HCT116 (cell line): ENCODE data around the gene KCNC2. TPM values are rescaled to one million over a fixed set of nuclear protein-coding genes. Genes with fewer than 3 reads are reported as not detected.
A peak's percentile ranks its signal among the peaks of the same experiment; 100 is the strongest.

ENCODE experiments used
- ATAC-seq: fragments of 200-7000 bp; cut with Tn5 transposase; 2 replicates; pipeline ENCODE4 v1.9.1; 2020; ENCODE audit warnings: mild to moderate bottlenecking, moderate library complexity
- BruUV-seq: library from RNA; stranded (reverse); fragments of 400-500 nt; replicated peaks from 2 replicates; lab custom pipeline; 2021; lab: Mats Ljungman, UMichigan
- CTCF ChIA-PET: fragments of 300-600 bp; sonication (Branson Sonifier 250); formaldehyde crosslinking; loops from one replicate; lab custom pipeline; 2021; ENCODE audit warnings: antibody characterized with exemption; lab: Charles Lee
- POLR2A ChIA-PET: fragments of 300-600, 350-600 bp; sonication (Branson Sonifier 250); formaldehyde crosslinking; loops from one replicate; lab custom pipeline; 2021; ENCODE audit warnings: antibody characterized with exemption; lab: Charles Lee
- RAD21 ChIA-PET, 2 experiments: fragments of 300-600 bp; sonication (Branson Sonifier 250); formaldehyde crosslinking; loops; one replicate each; lab custom pipeline; 2023; ENCODE audit warnings: low total read pairs in 2 of 2; ENCODE audit not compliant: uncharacterized antibody in 2 of 2, unreplicated experiment in 2 of 2, low non-redundant PET in 1 of 2; lab: Charles Lee
- DNase-seq: peaks from one replicate; pipeline ENCODE4 v3.0.0-alpha.2; 2010; ENCODE audit warnings: low read depth, low spot score
- H2AFZ ChIP-seq: fragments of 200-600 bp; shearing (Covaris generic), sonication (generic); 2 replicates; pipeline ENCODE4 v1.6.1; 2017; ENCODE audit warnings: low read depth, mixed run types, mixed read lengths, antibody characterized with exemption, low read length; ENCODE audit not compliant: poor library complexity, severe bottlenecking
- H3K27ac ChIP-seq: 2 replicates; pipeline ENCODE4 v1.5.1; 2012; ENCODE audit warnings: low read depth, low read length
- H3K27me3 ChIP-seq: fragments of 200-600 bp; sonication (generic); 2 replicates; pipeline ENCODE4 v1.6.1; 2016; ENCODE audit warnings: mixed run types, low read length, mixed read lengths; ENCODE audit not compliant: insufficient read depth
- H3K36me3 ChIP-seq, 2 experiments: fragments of 200-500 bp in 1 of 2; fragments of 200-600 bp in 1 of 2; sonication (Bioruptor generic) in 1 of 2; sonication (generic) in 1 of 2; 2 replicates each; pipeline versions ENCODE4 v1.5.1 to v1.6.1; 2014 to 2016; ENCODE audit warnings: low read length in 2 of 2, inconsistent platforms in 1 of 2, mixed read lengths in 1 of 2, mixed run types in 1 of 2; ENCODE audit not compliant: insufficient read depth in 2 of 2, control insufficient read depth in 1 of 2
- H3K4me1 ChIP-seq, 2 experiments: fragments of 200-600 bp in 1 of 2; sonication (generic) in 1 of 2; 2 replicates each; pipeline versions ENCODE4 v1.5.1 to v1.6.1; 2012 to 2017; ENCODE audit warnings: low read length in 2 of 2, inconsistent platforms in 1 of 2, mild to moderate bottlenecking in 1 of 2, mixed read lengths in 1 of 2, mixed run types in 1 of 2, moderate library complexity in 1 of 2; ENCODE audit not compliant: insufficient read depth in 2 of 2, control insufficient read depth in 1 of 2
- H3K4me2 ChIP-seq: fragments of 200-600 bp; sonication (generic); 2 replicates; pipeline ENCODE4 v1.6.1; 2017; ENCODE audit warnings: mixed run types, low read length, mixed read lengths
- H3K4me3 ChIP-seq, 2 experiments: fragments of 200-600 bp in 1 of 2; sonication (generic) in 1 of 2; replicated peaks in 1 of 2; 2 replicates each; pipeline ENCODE4 v1.5.1; 2011 to 2016; ENCODE audit warnings: low read length in 2 of 2, control low read depth in 1 of 2, low read depth in 1 of 2, mild to moderate bottlenecking in 1 of 2, mixed read lengths in 1 of 2, mixed run types in 1 of 2
- H3K79me2 ChIP-seq: fragments of 200-600 bp; sonication (generic); 2 replicates; pipeline ENCODE4 v1.6.1; 2017; ENCODE audit warnings: mild to moderate bottlenecking, mixed run types, low read length, moderate library complexity, mixed read lengths; ENCODE audit not compliant: insufficient read depth
- H3K9ac ChIP-seq: fragments of 200-600 bp; sonication (generic); 2 replicates; pipeline ENCODE4 v1.6.1; 2016; ENCODE audit warnings: low read length, mixed read lengths
- H3K9me2 ChIP-seq: fragments of 200-600 bp; sonication (generic), shearing (Covaris generic); 2 replicates; pipeline ENCODE4 v1.6.1; 2017; ENCODE audit warnings: mixed run types, mild to moderate bottlenecking, moderate library complexity; ENCODE audit not compliant: insufficient read depth
- H3K9me3 ChIP-seq, 2 experiments: fragments of 200-500 bp in 1 of 2; fragments of 200-600 bp in 1 of 2; sonication (Bioruptor generic) in 1 of 2; sonication (generic) in 1 of 2; 2 replicates each; pipeline ENCODE4 v1.6.1; 2014 to 2017; ENCODE audit warnings: low read length in 2 of 2, mixed read lengths in 2 of 2, inconsistent platforms in 1 of 2, low read depth in 1 of 2, mild to moderate bottlenecking in 1 of 2, mixed run types in 1 of 2, moderate library complexity in 1 of 2; ENCODE audit not compliant: control insufficient read depth in 1 of 2, insufficient read depth in 1 of 2
- H4K20me1 ChIP-seq: fragments of 200-600 bp; sonication (generic), shearing (Covaris generic); 2 replicates; pipeline ENCODE4 v1.6.1; 2017; ENCODE audit warnings: mixed run types, mild to moderate bottlenecking, moderate library complexity; ENCODE audit not compliant: insufficient read depth
- CEBPB ChIP-seq: IDR thresholded peaks from 2 replicates; pipeline ENCODE4 v1.6.1; 2012; ENCODE audit warnings: low read depth
- ELF1 ChIP-seq: IDR thresholded peaks from 2 replicates; pipeline ENCODE4 v1.6.1; 2012; ENCODE audit warnings: low read depth, borderline replicate concordance
- EZH2 ChIP-seq: fragments of 200-600 bp; sonication (generic); IDR thresholded peaks from 2 replicates; pipeline ENCODE4 v1.6.1; 2017; ENCODE audit warnings: antibody characterized with exemption, mixed run types
- JUND ChIP-seq: IDR thresholded peaks from 2 replicates; pipeline ENCODE4 v1.6.1; 2012
- MAX ChIP-seq: IDR thresholded peaks from 2 replicates; pipeline ENCODE4 v1.6.1; 2012
- POLR2A ChIP-seq: IDR thresholded peaks from 2 replicates; pipeline ENCODE4 v1.7.0; 2011; ENCODE audit warnings: borderline replicate concordance; ENCODE audit not compliant: insufficient read depth, insufficient read length; ENCODE audit errors: extremely low read depth
- POLR2AphosphoS5 ChIP-seq: IDR thresholded peaks from 2 replicates; pipeline ENCODE4 v1.6.1; 2011; ENCODE audit warnings: mild to moderate bottlenecking, low read depth, low read length, moderate library complexity
- RAD21 ChIP-seq: IDR thresholded peaks from 2 replicates; pipeline ENCODE4 v1.6.1; 2012; ENCODE audit warnings: low read depth, mild to moderate bottlenecking
- SIN3A ChIP-seq: IDR thresholded peaks from 2 replicates; pipeline ENCODE4 v1.6.1; 2012; ENCODE audit warnings: low read depth
- SP1 ChIP-seq: IDR thresholded peaks from 2 replicates; pipeline ENCODE4 v1.6.1; 2012; ENCODE audit warnings: low read depth
- SRF ChIP-seq: IDR thresholded peaks from 2 replicates; pipeline ENCODE4 v1.6.1; 2012; ENCODE audit warnings: low read depth
- TCF7L2 ChIP-seq: IDR thresholded peaks from 2 replicates; pipeline ENCODE4 v1.7.0; 2011; ENCODE audit warnings: borderline replicate concordance, inconsistent platforms; ENCODE audit not compliant: insufficient read depth, insufficient read length; ENCODE audit errors: extremely low read depth
- YY1 ChIP-seq: IDR thresholded peaks from 2 replicates; pipeline ENCODE4 v1.6.1; 2011; ENCODE audit warnings: low read length, low read depth, moderate library complexity, mild to moderate bottlenecking; ENCODE audit not compliant: insufficient replicate concordance; ENCODE audit errors: extremely low read depth
- ZBTB33 ChIP-seq: IDR thresholded peaks from 2 replicates; pipeline ENCODE4 v1.6.1; 2011; ENCODE audit warnings: mild to moderate bottlenecking, low read length, moderate library complexity; ENCODE audit not compliant: insufficient replicate concordance; ENCODE audit errors: extremely low read depth
- ZFX ChIP-seq: fragments of 450-650 bp; IDR thresholded peaks from 2 replicates; pipeline ENCODE4 v1.6.1; 2017
- intact Hi-C: fragments of 100-400 bp; cut with micrococcal nuclease; formaldehyde crosslinking; loops from 2 replicates; pipeline ENCODE4 v1.10.0; 2022
- total RNA-seq: library from RNA; stranded (reverse); gene quantifications from one replicate; pipeline ENCODE4 v1.2.1, GENCODE V29; 2021; ENCODE audit not compliant: unreplicated experiment

KCNC2 gene
- total RNA-seq, 1 experiment from 2014 or later, result not detected

GRCh38 chr12:75157385-75157784 is 52.3 kb downstream of the KCNC2 start:
- H4K20me1 ChIP-seq, result no peaks in the 10 kb centered on the region
- H3K27ac ChIP-seq, result no peak overlapping the region
- no peaks in the 10 kb centered on the region for H3K27me3 ChIP-seq
- H3K9ac ChIP-seq, result no peak overlapping the region
- H3K79me2 ChIP-seq, result no peaks in the 10 kb centered on the region
- RAD21 ChIA-PET, result no interaction called here
- POLR2A ChIA-PET, result no interaction called here
- H3K4me2 ChIP-seq, result no peak overlapping the region
- CTCF ChIA-PET, result no interaction called here
- H3K4me3 ChIP-seq, result no peak overlapping the region
- H2AFZ ChIP-seq, result no peak overlapping the region
- H3K36me3 ChIP-seq, result no peaks in the 10 kb centered on the region
- TF ChIP-seq POLR2AphosphoS5, result no peak
- TF ChIP-seq SP1, result no peak
- no peak for TF ChIP-seq EZH2
- no peak for TF ChIP-seq SIN3A
- TF ChIP-seq ELF1, result no peak
- no peak for TF ChIP-seq MAX
- TF ChIP-seq JUND, result no peak
- TF ChIP-seq SRF, result no peak
- no peak for TF ChIP-seq RAD21
- no peak for TF ChIP-seq CEBPB
- TF ChIP-seq POLR2A, result no peak
- no peak for TF ChIP-seq ZFX
- TF ChIP-seq TCF7L2, result no peak
- no peak for ATAC-seq
- BruUV-seq, result no TSS peak
- no peak for DNase-seq
- H3K4me1 ChIP-seq, result no peaks in the 10 kb centered on the region
- intact Hi-C loops, result no loop called here
- no peaks in the 10 kb centered on the region for H3K9me3 ChIP-seq
- no peaks in the 10 kb centered on the region for H3K9me2 ChIP-seq

GRCh38 chr12:75155962-75156361 is 53.7 kb downstream of the KCNC2 start:
- no TSS peak for BruUV-seq
- Histone ChIP-seq H3K27me3 (no peaks in the 10 kb centered on the region), H4K20me1 (no peaks in the 10 kb centered on the region), H3K9me2 (0 out of 2 replicates have a peak, but pooled peaks cover 3% of the 10 kb centered on the region), H2AFZ (peak overlapping the region; percentile 31), H3K9me3 (no peaks in the 10 kb centered on the region), H3K27ac (no peak overlapping the region), H3K36me3 (no peaks in the 10 kb centered on the region), H3K4me3 (no peak overlapping the region), H3K4me1 (no peaks in the 10 kb centered on the region), H3K9ac (no peak overlapping the region), H3K79me2 (no peaks in the 10 kb centered on the region), H3K4me2 (no peak overlapping the region)
- POLR2A ChIA-PET, result no interaction called here
- no peak for ATAC-seq
- CTCF ChIA-PET, result no interaction called here
- intact Hi-C loops, result no loop called here
- no peak for DNase-seq
- RAD21 ChIA-PET, result no interaction called here
- no peak for TF ChIP-seq JUND
- no peak for TF ChIP-seq ZBTB33
- no peak for TF ChIP-seq ZFX
- TF ChIP-seq MAX, result no peak
- no peak for TF ChIP-seq SIN3A
- no peak for TF ChIP-seq POLR2A
- TF ChIP-seq YY1, result no peak
- TF ChIP-seq CEBPB, result no peak
- no peak for TF ChIP-seq TCF7L2
